VCaP (cell line): ENCODE results near the gene GLIS2.

Source experiments
- H3K27ac ChIP-seq: fragments of 450-650 bp; 2 replicates; pipeline ENCODE4 v1.5.1; 2017
- TF ChIP-seq, protein P1 (sequence below): fragments of 450-650 bp; conservative IDR thresholded peaks from 2 replicates; pipeline ENCODE4 v1.5.1; 2017; ENCODE audit warnings: mild to moderate bottlenecking, moderate library complexity

Gene GLIS2

DNA sequence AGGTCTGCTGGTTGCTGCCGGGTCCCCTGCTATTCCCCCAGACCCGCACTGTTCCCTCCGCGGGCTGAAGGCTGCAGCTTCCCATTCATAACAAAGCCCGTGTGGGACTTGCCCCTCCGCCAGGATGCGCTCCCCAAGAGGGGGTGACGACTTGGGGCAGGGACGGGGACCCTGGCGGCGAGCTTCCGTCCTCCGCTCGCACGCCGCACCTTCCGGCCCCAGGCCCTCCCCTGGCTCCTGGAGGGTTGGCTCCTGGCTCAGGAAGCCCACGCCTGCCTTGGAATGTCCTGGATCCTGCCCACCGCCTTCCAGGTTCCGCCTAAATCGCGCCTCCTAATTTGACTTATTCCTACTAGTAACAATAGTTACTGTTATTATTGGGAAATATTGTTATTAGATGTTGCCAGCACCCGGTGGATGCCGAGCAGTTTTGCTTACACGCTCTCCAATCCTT, 42.0 kb upstream of the GLIS2 start:
- peak overlapping the region; percentile 93 for H3K27ac ChIP-seq

DNA sequence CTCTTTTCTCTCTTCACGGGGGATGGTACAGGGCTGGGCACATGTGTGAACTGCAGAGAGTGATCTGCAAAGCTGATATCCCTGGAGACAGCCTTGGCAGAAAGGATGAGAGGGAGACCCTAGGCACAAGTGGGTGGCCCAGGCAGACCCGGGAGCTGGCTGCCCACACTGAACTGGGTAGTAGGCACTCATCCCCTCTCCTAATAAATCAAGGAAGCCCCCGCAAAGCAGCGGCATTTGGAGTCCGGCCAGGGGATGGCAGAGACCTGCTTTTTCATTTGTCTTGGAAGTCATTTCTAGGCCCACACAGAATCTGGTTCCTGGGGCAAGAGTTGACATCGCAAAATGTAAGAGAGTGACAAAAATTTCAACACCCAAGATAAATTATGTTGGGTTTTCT, 40.0 kb upstream of the GLIS2 start:
- no peak overlapping the region for H3K27ac ChIP-seq
- TF ChIP-seq, protein P1, sequence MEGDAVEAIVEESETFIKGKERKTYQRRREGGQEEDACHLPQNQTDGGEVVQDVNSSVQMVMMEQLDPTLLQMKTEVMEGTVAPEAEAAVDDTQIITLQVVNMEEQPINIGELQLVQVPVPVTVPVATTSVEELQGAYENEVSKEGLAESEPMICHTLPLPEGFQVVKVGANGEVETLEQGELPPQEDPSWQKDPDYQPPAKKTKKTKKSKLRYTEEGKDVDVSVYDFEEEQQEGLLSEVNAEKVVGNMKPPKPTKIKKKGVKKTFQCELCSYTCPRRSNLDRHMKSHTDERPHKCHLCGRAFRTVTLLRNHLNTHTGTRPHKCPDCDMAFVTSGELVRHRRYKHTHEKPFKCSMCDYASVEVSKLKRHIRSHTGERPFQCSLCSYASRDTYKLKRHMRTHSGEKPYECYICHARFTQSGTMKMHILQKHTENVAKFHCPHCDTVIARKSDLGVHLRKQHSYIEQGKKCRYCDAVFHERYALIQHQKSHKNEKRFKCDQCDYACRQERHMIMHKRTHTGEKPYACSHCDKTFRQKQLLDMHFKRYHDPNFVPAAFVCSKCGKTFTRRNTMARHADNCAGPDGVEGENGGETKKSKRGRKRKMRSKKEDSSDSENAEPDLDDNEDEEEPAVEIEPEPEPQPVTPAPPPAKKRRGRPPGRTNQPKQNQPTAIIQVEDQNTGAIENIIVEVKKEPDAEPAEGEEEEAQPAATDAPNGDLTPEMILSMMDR: no peak

More for the DNA sequence above, 42.0 kb upstream of the GLIS2 start:
- TF ChIP-seq, protein P1: no peak

DNA sequence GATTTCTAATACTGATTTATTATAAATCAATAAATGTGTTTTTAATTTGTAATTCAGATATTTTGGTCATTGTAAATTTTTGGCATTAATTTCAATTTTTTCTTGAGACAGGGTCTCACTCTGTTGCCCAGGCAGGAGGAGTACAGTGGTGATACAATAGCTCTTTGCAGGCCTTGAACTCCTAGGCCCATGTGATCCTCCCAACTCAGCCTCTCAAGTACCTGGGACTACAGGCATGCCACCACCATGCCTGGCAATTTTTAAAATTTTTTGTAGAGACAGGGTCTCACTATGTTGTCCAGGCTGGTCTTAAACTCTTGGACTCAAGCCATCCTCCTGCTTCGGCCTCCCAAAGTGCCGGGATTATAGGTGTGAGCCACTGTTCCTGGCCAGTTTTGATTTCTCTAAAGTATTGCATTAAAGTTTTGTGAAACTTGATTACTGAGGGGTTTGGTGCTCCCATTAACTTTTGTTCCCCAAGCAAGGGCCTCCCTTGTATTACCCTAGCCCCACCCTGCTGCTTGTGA, 37.8 kb upstream of the GLIS2 start:
- H3K27ac ChIP-seq: no peak overlapping the region
- TF ChIP-seq, protein P1: no peak

- TF ChIP-seq, protein P1: no peak
- no peak overlapping the region for H3K27ac ChIP-seq
Measured at GRCh38 chr16:4280625-4281024, 35.2 kb upstream of the GLIS2 start.

GRCh38 chr16:4283441-4283840, 32.4 kb upstream of the GLIS2 start:
- TF ChIP-seq, protein P1: no peak
- no peak overlapping the region for H3K27ac ChIP-seq

DNA sequence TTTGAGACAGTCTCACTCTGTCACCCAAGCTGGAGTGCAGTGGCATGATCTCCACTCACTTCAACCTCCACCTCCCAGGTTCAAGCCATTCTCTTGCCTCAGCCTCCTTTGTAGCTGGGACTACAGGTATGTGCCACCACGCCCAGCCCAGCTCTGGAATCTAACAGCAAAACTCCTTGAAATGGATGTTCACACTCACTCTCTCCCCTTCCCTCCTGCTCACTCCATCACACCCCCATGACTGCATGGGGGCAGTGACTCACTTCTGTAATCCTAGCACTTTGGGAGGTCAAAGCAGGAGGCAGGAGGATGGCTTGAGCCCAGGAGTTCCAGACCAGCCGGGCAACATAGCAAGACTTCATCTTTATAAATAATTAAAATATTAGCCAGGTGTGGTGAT, 31.9 kb upstream of the GLIS2 start:
- TF ChIP-seq, protein P1: no peak
- H3K27ac ChIP-seq: no peak overlapping the region

GRCh38 chr16:4285167-4285566, 30.7 kb upstream of the GLIS2 start:
- TF ChIP-seq, protein P1: no peak
- no peak overlapping the region for H3K27ac ChIP-seq
